ENCODE results near the gene KCNB1.

The KCNB1 gene

DNA sequence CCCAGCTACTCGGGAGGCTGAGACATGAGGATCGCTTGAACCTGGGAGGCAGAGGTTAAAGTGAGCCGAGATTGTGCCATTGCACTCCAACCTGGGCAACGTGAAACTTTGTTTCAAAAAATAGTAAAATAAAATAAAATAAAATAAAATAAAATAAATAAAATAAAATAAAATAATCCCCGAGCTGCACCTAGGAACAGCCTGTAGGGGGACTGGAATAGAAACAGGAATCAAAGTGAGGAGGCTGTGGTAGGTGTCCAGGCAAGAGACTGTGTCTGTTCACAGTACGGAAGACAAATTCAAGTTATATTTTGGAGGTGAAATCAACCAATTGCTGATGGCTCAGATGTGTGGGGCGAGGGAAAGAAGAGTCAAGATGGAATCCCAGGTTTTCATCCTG lies 86.2 kb downstream of the KCNB1 start:
- H2AK5ac ChIP-seq (ENCODE audit: low read depth, low read length) = no peak overlapping the region
- H2BK120ac ChIP-seq (ENCODE audit: low read depth, low read length) = no peak overlapping the region
- no peaks in the 10 kb centered on the region for H3K27me3 ChIP-seq (ENCODE audit: control insufficient read depth in 3 of 3, insufficient read depth in 3 of 3, low read depth in 1 of 3, low read length in 3 of 3)
- H3K79me1 ChIP-seq (ENCODE audit: low read depth, low read length) = no peaks in the 10 kb centered on the region
- H3K27ac ChIP-seq (replicated peaks; ENCODE audit: low read length) = no peak overlapping the region
- H3K9ac ChIP-seq (ENCODE audit: low read depth, low read length, poor library complexity) = no peak overlapping the region
- no peak overlapping the region for H3K4ac ChIP-seq (ENCODE audit: low read length)
- H2BK12ac ChIP-seq (ENCODE audit: low read length) = no peak overlapping the region
- no peak for DNase-seq (ENCODE audit: low spot score)
- H4K8ac ChIP-seq (ENCODE audit: low read depth, low read length) = no peak overlapping the region
- H3K18ac ChIP-seq (ENCODE audit: low read length) = no peak overlapping the region
- H3K36me3 ChIP-seq (replicated peaks in 1 of 2; ENCODE audit: control insufficient read depth in 2 of 2, insufficient read depth in 2 of 2, low read length in 2 of 2) = no peaks in the 10 kb centered on the region
- no peak overlapping the region for H3K23ac ChIP-seq (ENCODE audit: low read depth, low read length, poor library complexity)
- H3K4me3 ChIP-seq (ENCODE audit: low read length in 2 of 2) = no peak overlapping the region
- H3K14ac ChIP-seq (ENCODE audit: low read length) = no peak overlapping the region
- H3K9me3 ChIP-seq (replicated peaks in 1 of 2; ENCODE audit: control insufficient read depth in 2 of 2, insufficient read depth in 1 of 2, low read depth in 1 of 2, low read length in 2 of 2) = no peaks in the 10 kb centered on the region
- no CpG with 5 or more reads among the region's 7 CpGs for WGBS, 2 donors (ENCODE audit: extremely low coverage in 2 of 2, insufficient read length in 2 of 2, insufficient replicate concordance in 1 of 2)
- no peak overlapping the region for H3K4me2 ChIP-seq (ENCODE audit: insufficient read depth, low read length, poor library complexity, severe bottlenecking)
- peaks cover 0 to 2% of the 10 kb centered on the region in 2 donors for H3K4me1 ChIP-seq (ENCODE audit: control insufficient read depth in 2 of 2, insufficient read depth in 1 of 2, low read depth in 1 of 2, low read length in 2 of 2)
- H2BK15ac ChIP-seq (ENCODE audit: low read length) = no peak overlapping the region
- no peak overlapping the region for H2AFZ ChIP-seq (ENCODE audit: low read length)
- no peak overlapping the region for H2BK5ac ChIP-seq (ENCODE audit: low read length)
- no peak overlapping the region for H4K91ac ChIP-seq (ENCODE audit: low read depth, low read length, poor library complexity)

DNA sequence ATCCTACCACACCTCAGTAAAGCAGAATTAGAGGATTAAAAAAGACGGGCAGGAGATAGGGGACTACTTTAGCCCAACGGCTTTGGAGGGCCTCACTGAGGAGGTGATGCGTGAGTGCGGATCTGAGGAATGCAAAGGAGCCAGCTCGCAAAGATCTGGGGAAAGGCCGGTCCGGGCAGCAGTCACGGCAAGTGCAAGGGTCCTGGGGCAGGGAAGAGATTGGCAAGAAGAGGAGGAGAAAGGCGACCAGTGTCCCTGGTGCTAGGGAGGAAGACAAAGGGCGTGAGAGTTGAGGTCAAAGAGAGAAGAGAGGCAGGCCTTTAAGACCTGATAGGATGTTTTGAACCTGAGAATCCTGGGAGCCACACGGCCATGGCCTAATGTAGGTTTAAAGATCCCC lies 86.8 kb downstream of the KCNB1 start:
- Histone ChIP-seq H3K4me1 (ENCODE audit: control insufficient read depth in 2 of 2, insufficient read depth in 1 of 2, low read depth in 1 of 2, low read length in 2 of 2) (peaks cover 0 to 2% of the 10 kb centered on the region in 2 donors), H2BK15ac (ENCODE audit: low read length) (no peak overlapping the region), H2BK120ac (ENCODE audit: low read depth, low read length) (no peak overlapping the region), H4K8ac (ENCODE audit: low read depth, low read length) (no peak overlapping the region), H3K14ac (ENCODE audit: low read length) (no peak overlapping the region), H3K4ac (ENCODE audit: low read length) (no peak overlapping the region), H2BK12ac (ENCODE audit: low read length) (no peak overlapping the region), H3K79me1 (ENCODE audit: low read depth, low read length) (no peaks in the 10 kb centered on the region), H3K36me3 (replicated peaks in 1 of 2; ENCODE audit: control insufficient read depth in 2 of 2, insufficient read depth in 2 of 2, low read length in 2 of 2) (no peaks in the 10 kb centered on the region), H3K4me2 (ENCODE audit: insufficient read depth, low read length, poor library complexity, severe bottlenecking) (no peak overlapping the region), H2AFZ (ENCODE audit: low read length) (no peak overlapping the region), H2AK5ac (ENCODE audit: low read depth, low read length) (no peak overlapping the region), H3K23ac (ENCODE audit: low read depth, low read length, poor library complexity) (no peak overlapping the region), H3K27me3 (ENCODE audit: control insufficient read depth in 3 of 3, insufficient read depth in 3 of 3, low read depth in 1 of 3, low read length in 3 of 3) (no peaks in the 10 kb centered on the region), H3K9me3 (replicated peaks in 1 of 2; ENCODE audit: control insufficient read depth in 2 of 2, insufficient read depth in 1 of 2, low read depth in 1 of 2, low read length in 2 of 2) (no peaks in the 10 kb centered on the region), H3K9ac (ENCODE audit: low read depth, low read length, poor library complexity) (no peak overlapping the region), H3K4me3 (ENCODE audit: low read length in 2 of 2) (no peak overlapping the region), H2BK5ac (ENCODE audit: low read length) (no peak overlapping the region), H4K91ac (ENCODE audit: low read depth, low read length, poor library complexity) (no peak overlapping the region), H3K18ac (ENCODE audit: low read length) (no peak overlapping the region), H3K27ac (replicated peaks; ENCODE audit: low read length) (no peak overlapping the region)
- no CpG with 5 or more reads among the region's 11 CpGs for WGBS, 2 donors (ENCODE audit: extremely low coverage in 2 of 2, insufficient read length in 2 of 2, insufficient replicate concordance in 1 of 2)
- no peak for DNase-seq (ENCODE audit: low spot score)

GRCh38 chr20:49395183-49395582 lies 87.3 kb downstream of the KCNB1 start:
- no peak overlapping the region for H4K8ac ChIP-seq (ENCODE audit: low read depth, low read length)
- H3K23ac ChIP-seq (ENCODE audit: low read depth, low read length, poor library complexity) = no peak overlapping the region
- H3K9me3 ChIP-seq (replicated peaks in 1 of 2; ENCODE audit: control insufficient read depth in 2 of 2, insufficient read depth in 1 of 2, low read depth in 1 of 2, low read length in 2 of 2) = no peaks in the 10 kb centered on the region
- H3K4ac ChIP-seq (ENCODE audit: low read length) = no peak overlapping the region
- H3K14ac ChIP-seq (ENCODE audit: low read length) = no peak overlapping the region
- no peak overlapping the region for H4K91ac ChIP-seq (ENCODE audit: low read depth, low read length, poor library complexity)
- no peak overlapping the region for H2BK15ac ChIP-seq (ENCODE audit: low read length)
- H3K27ac ChIP-seq (replicated peaks; ENCODE audit: low read length) = no peak overlapping the region
- no peak overlapping the region for H2AK5ac ChIP-seq (ENCODE audit: low read depth, low read length)
- H2AFZ ChIP-seq (ENCODE audit: low read length) = no peak overlapping the region
- H3K4me2 ChIP-seq (ENCODE audit: insufficient read depth, low read length, poor library complexity, severe bottlenecking) = no peak overlapping the region
- no peaks in the 10 kb centered on the region for H3K79me1 ChIP-seq (ENCODE audit: low read depth, low read length)
- WGBS, 2 donors (ENCODE audit: extremely low coverage in 2 of 2, insufficient read length in 2 of 2, insufficient replicate concordance in 1 of 2) = no CpG with 5 or more reads among the region's 14 CpGs
- no peak for DNase-seq (ENCODE audit: low spot score)
- no peaks in the 10 kb centered on the region for H3K27me3 ChIP-seq (ENCODE audit: control insufficient read depth in 3 of 3, insufficient read depth in 3 of 3, low read depth in 1 of 3, low read length in 3 of 3)
- peaks cover 0 to 2% of the 10 kb centered on the region in 2 donors for H3K4me1 ChIP-seq (ENCODE audit: control insufficient read depth in 2 of 2, insufficient read depth in 1 of 2, low read depth in 1 of 2, low read length in 2 of 2)
- H3K36me3 ChIP-seq (replicated peaks in 1 of 2; ENCODE audit: control insufficient read depth in 2 of 2, insufficient read depth in 2 of 2, low read length in 2 of 2) = no peaks in the 10 kb centered on the region
- no peak overlapping the region for H3K9ac ChIP-seq (ENCODE audit: low read depth, low read length, poor library complexity)
- H2BK120ac ChIP-seq (ENCODE audit: low read depth, low read length) = no peak overlapping the region
- no peak overlapping the region for H3K4me3 ChIP-seq (ENCODE audit: low read length in 2 of 2)
- H2BK12ac ChIP-seq (ENCODE audit: low read length) = no peak overlapping the region
- no peak overlapping the region for H2BK5ac ChIP-seq (ENCODE audit: low read length)
- H3K18ac ChIP-seq (ENCODE audit: low read length) = no peak overlapping the region

- Histone ChIP-seq H3K18ac (ENCODE audit: low read length) (no peak overlapping the region), H2AK5ac (ENCODE audit: low read depth, low read length) (no peak overlapping the region), H4K8ac (ENCODE audit: low read depth, low read length) (no peak overlapping the region), H4K91ac (ENCODE audit: low read depth, low read length, poor library complexity) (no peak overlapping the region), H3K9me3 (replicated peaks in 1 of 2; ENCODE audit: control insufficient read depth in 2 of 2, insufficient read depth in 1 of 2, low read depth in 1 of 2, low read length in 2 of 2) (no peaks in the 10 kb centered on the region), H3K4me1 (ENCODE audit: control insufficient read depth in 2 of 2, insufficient read depth in 1 of 2, low read depth in 1 of 2, low read length in 2 of 2) (peaks cover 0 to 2% of the 10 kb centered on the region in 2 donors), H2BK5ac (ENCODE audit: low read length) (no peak overlapping the region), H3K4me2 (ENCODE audit: insufficient read depth, low read length, poor library complexity, severe bottlenecking) (no peak overlapping the region), H3K4ac (ENCODE audit: low read length) (no peak overlapping the region), H2AFZ (ENCODE audit: low read length) (no peak overlapping the region), H3K23ac (ENCODE audit: low read depth, low read length, poor library complexity) (no peak overlapping the region), H3K14ac (ENCODE audit: low read length) (no peak overlapping the region), H3K9ac (ENCODE audit: low read depth, low read length, poor library complexity) (no peak overlapping the region), H3K27ac (replicated peaks; ENCODE audit: low read length) (no peak overlapping the region), H3K79me1 (ENCODE audit: low read depth, low read length) (no peaks in the 10 kb centered on the region), H3K36me3 (replicated peaks in 1 of 2; ENCODE audit: control insufficient read depth in 2 of 2, insufficient read depth in 2 of 2, low read length in 2 of 2) (no peaks in the 10 kb centered on the region), H3K27me3 (ENCODE audit: control insufficient read depth in 3 of 3, insufficient read depth in 3 of 3, low read depth in 1 of 3, low read length in 3 of 3) (no peaks in the 10 kb centered on the region), H2BK15ac (ENCODE audit: low read length) (no peak overlapping the region), H3K4me3 (ENCODE audit: low read length in 2 of 2) (no peak overlapping the region), H2BK120ac (ENCODE audit: low read depth, low read length) (no peak overlapping the region), H2BK12ac (ENCODE audit: low read length) (no peak overlapping the region)
- no CpG with 5 or more reads among the region's 8 CpGs for WGBS, 2 donors (ENCODE audit: extremely low coverage in 2 of 2, insufficient read length in 2 of 2, insufficient replicate concordance in 1 of 2)
- no peak for DNase-seq (ENCODE audit: low spot score)
Observed at GRCh38 chr20:49394757-49395156, 87.7 kb downstream of the KCNB1 start.
